Sigmoid colon (tissue), 7 donors: ENCODE data around the gene UNC5C. TPM values are rescaled to one million over a fixed set of nuclear protein-coding genes. Genes with fewer than 3 reads are reported as not detected.

Source experiments
- DNase-seq: peaks from one replicate; pipeline ENCODE4 v3.0.0-alpha.2; 2019
- H3K27ac ChIP-seq, 4 donors: fragments of 200-600 bp; sonication (generic); one replicate each; pipeline ENCODE4 v1.5.1; 2016 to 2019; ENCODE audit warnings: mild to moderate bottlenecking in 1 of 4
- H3K27me3 ChIP-seq, 3 donors: fragments of 200-600 bp; sonication (generic); one replicate each; pipeline ENCODE4 v1.5.1; 2019; ENCODE audit warnings: mild to moderate bottlenecking in 1 of 3
- H3K36me3 ChIP-seq, 4 donors: fragments of 200-600 bp; sonication (generic); one replicate each; pipeline ENCODE4 v1.5.1; 2016 to 2019
- H3K4me1 ChIP-seq, 4 donors: fragments of 200-600 bp; sonication (generic); one replicate each; pipeline ENCODE4 v1.5.1; 2017 to 2019
- H3K4me3 ChIP-seq, 4 donors: fragments of 200-600 bp; sonication (generic); one replicate each; pipeline ENCODE4 v1.5.1; 2017 to 2019; ENCODE audit warnings: mild to moderate bottlenecking in 2 of 4, moderate library complexity in 1 of 4
- H3K9me3 ChIP-seq, 4 donors: fragments of 200-600 bp in 3 of 4; sonication (generic) in 3 of 4; one replicate each; pipeline versions ENCODE4 v1.5.1 to v1.6.1; 2013 to 2019
- CTCF ChIP-seq, 4 experiments: fragments of 450-650 bp in 3 of 4; fragments of 200-600 bp in 1 of 4; IDR thresholded peaks; one replicate each; pipeline ENCODE4 v1.5.1; 2016 to 2019; ENCODE audit warnings: antibody characterized with exemption in 4 of 4, mild to moderate bottlenecking in 3 of 4, moderate library complexity in 2 of 4
- EP300 ChIP-seq, 4 donors: sonication (generic); formaldehyde crosslinking; IDR thresholded peaks; one replicate each; pipeline ENCODE4 v1.6.1; 2017; ENCODE audit warnings: antibody characterized with exemption in 4 of 4
- POLR2A ChIP-seq, 2 donors: fragments of 450-650 bp; IDR thresholded peaks; one replicate each; pipeline ENCODE4 v1.6.1; 2016; ENCODE audit warnings: antibody characterized with exemption in 2 of 2, mild to moderate bottlenecking in 2 of 2, moderate library complexity in 2 of 2
- POLR2AphosphoS5 ChIP-seq, 4 donors: sonication (generic); formaldehyde crosslinking; IDR thresholded peaks; one replicate each; pipeline ENCODE4 v1.6.1; 2017; ENCODE audit warnings: antibody characterized with exemption in 4 of 4
- WGBS, 2 donors: extraction: QIAGEN DNeasy Blood & Tissue Kit; methylation state at CpG; one replicate each; pipeline ENCODE4 v1.1.7; 2013; 5-methylcytosine and 5-hydroxymethylcytosine counted together
- intact Hi-C: fragments of 100-400 bp; cut with DNase I; formaldehyde crosslinking; loops from one replicate; pipeline ENCODE4 v1.15.1; 2023
- polyA plus RNA-seq, 3 donors: library from polyadenylated mRNA; stranded (reverse); fragments of 200-250 nt; gene quantifications; one replicate each; pipeline ENCODE4 v1.2.3, GENCODE V29; 2013
- total RNA-seq, 4 donors: library from RNA; depleted of rRNA; stranded (reverse); fragments of >200 nt; gene quantifications; one replicate each; pipeline ENCODE4 v1.1.0, GENCODE V29; 2016
- donor health status: healthy with polysubstance abuse.
- donor health status: Bipolar disorder and iron deficiency.
- donor health status: healthy.

Gene UNC5C
- total and polyA plus RNA-seq, 7 donors, result 0.60 to 3.1 (median 1.4) TPM

GRCh38 chr4:95272797-95273196, 276.0 kb downstream of the UNC5C start:
- intact Hi-C loops, result no loop called here

DNA sequence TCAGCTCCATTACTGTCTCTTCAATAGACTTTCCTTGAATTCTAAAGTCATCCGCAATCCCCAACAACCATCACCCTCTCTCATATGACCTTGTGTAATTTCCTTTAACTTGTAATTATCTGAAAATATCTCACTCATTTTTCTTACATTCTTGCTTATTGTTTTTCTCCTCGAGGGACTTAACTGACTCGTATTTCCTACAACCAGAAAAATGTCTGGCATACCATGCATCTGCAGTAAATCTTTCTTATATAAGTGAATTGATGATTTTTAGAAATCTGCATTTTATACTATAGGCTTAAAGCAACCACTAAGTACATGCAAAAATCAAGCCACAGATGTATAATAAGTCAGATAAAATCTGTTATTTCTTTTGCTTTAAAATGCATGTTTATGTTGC, 276.7 kb downstream of the UNC5C start:
- Histone ChIP-seq H3K27ac (no peak overlapping the region), H3K27me3 (no peaks in the 10 kb centered on the region), H3K4me3 (no peak overlapping the region), H3K9me3 (no peaks in the 10 kb centered on the region), H3K36me3 (no peaks in the 10 kb centered on the region), H3K4me1 (no peaks in the 10 kb centered on the region)
- WGBS, 2 donors, result 82 to 92% methylated on average over 3 of the region's 3 CpGs
- intact Hi-C loops, result no loop called here
- DNase-seq, result no peak
- TF ChIP-seq EP300 (IDR thresholded peaks at IDR 0.05), result no peak
- TF ChIP-seq POLR2A (IDR thresholded peaks at IDR 0.05), result no peak
- no peak for TF ChIP-seq CTCF (IDR thresholded peaks at IDR 0.05)
- TF ChIP-seq POLR2AphosphoS5 (IDR thresholded peaks at IDR 0.05), result no peak

More at GRCh38 chr4:95272797-95273196, 276.0 kb downstream of the UNC5C start:
- no peaks in the 10 kb centered on the region for H3K4me1 ChIP-seq
- DNase-seq, result no peak
- no peak overlapping the region for H3K4me3 ChIP-seq
- H3K27ac ChIP-seq, result no peak overlapping the region
- no peaks in the 10 kb centered on the region for H3K36me3 ChIP-seq
- no peak for TF ChIP-seq CTCF (IDR thresholded peaks at IDR 0.05)
- no peak for TF ChIP-seq POLR2A (IDR thresholded peaks at IDR 0.05)
- TF ChIP-seq EP300 (IDR thresholded peaks at IDR 0.05), result no peak
- TF ChIP-seq POLR2AphosphoS5 (IDR thresholded peaks at IDR 0.05), result no peak
- H3K9me3 ChIP-seq, result no peaks in the 10 kb centered on the region
- WGBS, 2 donors, result 77 to 78% methylated on average over 3 of the region's 3 CpGs
- H3K27me3 ChIP-seq, result no peaks in the 10 kb centered on the region

DNA sequence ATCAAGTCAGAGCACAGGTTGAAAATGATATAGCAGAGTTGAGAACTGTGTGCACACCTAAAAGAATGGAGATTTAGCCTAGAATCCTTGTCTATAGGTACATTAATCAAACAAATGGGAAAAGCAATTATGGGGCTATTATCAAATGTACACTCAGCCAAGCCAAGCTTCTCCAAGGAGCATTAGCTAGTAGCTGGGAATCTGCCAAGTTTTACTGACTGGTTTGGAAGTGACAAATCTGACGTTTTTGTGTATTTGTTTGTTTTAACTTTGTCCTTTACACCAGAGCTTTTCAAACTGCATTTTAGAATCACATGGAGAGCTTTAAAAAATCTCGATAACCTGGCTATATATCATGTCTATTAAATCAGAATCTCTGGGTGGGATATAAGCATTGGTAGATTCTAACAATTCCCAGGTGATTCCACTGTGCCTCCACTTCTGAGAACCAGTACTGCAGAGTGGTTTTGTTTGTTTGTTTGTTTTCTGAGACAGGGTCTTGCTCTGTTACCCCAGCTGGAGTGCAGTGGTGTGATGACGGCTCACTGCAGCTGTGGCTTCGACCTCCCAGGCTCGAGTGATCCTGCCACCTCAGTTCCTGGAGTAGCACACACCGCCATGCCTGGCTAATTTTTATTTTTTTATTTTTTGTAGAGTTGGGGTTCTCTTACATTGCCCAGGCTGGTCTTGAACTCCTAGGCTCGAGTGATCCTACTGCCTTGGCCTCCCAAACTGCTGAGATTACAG, 279.8 kb downstream of the UNC5C start:
- DNase-seq, result no peak
- intact Hi-C loops, result no loop called here
- Histone ChIP-seq H3K4me1 (peaks cover 0 to 9% (median 4%) of the 10 kb centered on the region in 4 donors), H3K27ac (no peak overlapping the region), H3K4me3 (no peak overlapping the region), H3K27me3 (no peaks in the 10 kb centered on the region), H3K36me3 (no peaks in the 10 kb centered on the region), H3K9me3 (no peaks in the 10 kb centered on the region)
- no peak for TF ChIP-seq POLR2A (IDR thresholded peaks at IDR 0.05)
- TF ChIP-seq CTCF (IDR thresholded peaks at IDR 0.05), result no peak
- no peak for TF ChIP-seq EP300 (IDR thresholded peaks at IDR 0.05)
- TF ChIP-seq POLR2AphosphoS5 (IDR thresholded peaks at IDR 0.05), result no peak
- WGBS, 2 donors, result 75 to 82% methylated on average over 7 of the region's 7 CpGs

DNA sequence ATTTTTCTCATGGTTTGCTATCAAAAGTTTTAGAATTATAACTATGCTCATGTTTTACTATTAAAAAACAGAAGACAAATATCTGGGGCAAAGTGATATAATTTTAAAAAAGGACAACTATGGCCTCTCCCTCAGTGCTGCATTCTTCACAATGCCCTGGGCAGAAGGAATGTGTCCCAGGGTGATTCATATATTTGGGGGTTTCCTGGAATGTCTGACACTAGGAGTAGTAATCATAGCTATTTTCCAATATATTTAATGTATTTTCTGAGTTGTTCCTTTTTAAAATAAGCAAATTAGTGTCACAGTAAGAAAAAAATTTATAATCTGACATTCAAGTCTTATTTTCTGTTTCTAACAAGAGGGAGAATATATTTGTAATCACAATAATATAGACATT, 281.7 kb downstream of the UNC5C start:
- intact Hi-C loops, result no loop called here
- Histone ChIP-seq H3K4me1 (peaks cover 0 to 9% (median 4%) of the 10 kb centered on the region in 4 donors), H3K27ac (no peak overlapping the region), H3K4me3 (no peak overlapping the region), H3K27me3 (no peaks in the 10 kb centered on the region), H3K36me3 (no peaks in the 10 kb centered on the region), H3K9me3 (no peaks in the 10 kb centered on the region)
- TF ChIP-seq POLR2AphosphoS5 (IDR thresholded peaks at IDR 0.05), result no peak
- no peak for TF ChIP-seq CTCF (IDR thresholded peaks at IDR 0.05)
- TF ChIP-seq EP300 (IDR thresholded peaks at IDR 0.05), result no peak
- no peak for TF ChIP-seq POLR2A (IDR thresholded peaks at IDR 0.05)
- DNase-seq, result no peak
